GM21786 (cell line): ENCODE results near the gene ALG8.
"Not testable (repeated sequence)": the region's sequence is repeated elsewhere in the genome, so short reads cannot be mapped to it uniquely, and the experiment has no call there.

Experiments
- ATAC-seq: cut with Tn5 transposase; IDR thresholded peaks from one replicate; pipeline ENCODE4 v1.9.1; 2021; ENCODE audit not compliant: unreplicated experiment

The ALG8 gene

DNA sequence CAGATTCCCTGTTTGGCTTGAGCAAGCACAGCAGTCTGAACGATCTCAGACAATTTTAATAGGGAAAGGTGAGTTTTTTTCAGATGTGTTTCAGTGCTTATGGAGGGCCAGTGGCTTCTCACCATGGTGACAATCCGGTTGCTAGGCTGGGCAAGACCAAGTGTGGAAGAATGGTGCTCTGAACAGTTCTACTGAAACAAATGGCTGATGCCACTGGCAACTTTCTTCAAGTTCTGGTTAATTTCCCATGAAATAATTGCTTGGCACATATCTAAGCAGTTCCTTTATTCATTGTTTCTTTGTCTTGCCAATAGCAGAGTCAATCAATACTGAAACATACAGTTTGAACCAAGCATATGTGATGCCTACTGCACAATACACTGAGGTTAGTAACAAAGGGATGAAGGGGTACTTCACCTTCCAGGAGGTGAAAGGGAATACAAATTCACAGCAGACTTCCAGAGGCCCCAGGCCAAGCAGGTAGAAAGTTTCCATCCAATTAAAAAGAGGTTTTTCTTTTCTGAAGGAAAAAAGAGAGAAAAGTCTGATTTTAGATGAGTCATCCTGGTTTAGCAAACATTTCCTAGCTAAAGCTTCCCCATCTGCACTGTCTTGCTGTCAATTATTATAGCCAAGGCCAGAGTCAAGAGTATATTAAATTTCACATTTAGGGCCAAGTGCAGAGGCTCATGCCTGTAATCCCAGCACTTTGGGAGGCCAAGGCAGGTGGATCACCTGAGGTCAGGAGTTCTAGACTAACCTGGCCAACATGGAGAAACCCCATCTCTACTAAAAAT, 38.6 kb downstream of the ALG8 start:
- no peak for ATAC-seq

DNA sequence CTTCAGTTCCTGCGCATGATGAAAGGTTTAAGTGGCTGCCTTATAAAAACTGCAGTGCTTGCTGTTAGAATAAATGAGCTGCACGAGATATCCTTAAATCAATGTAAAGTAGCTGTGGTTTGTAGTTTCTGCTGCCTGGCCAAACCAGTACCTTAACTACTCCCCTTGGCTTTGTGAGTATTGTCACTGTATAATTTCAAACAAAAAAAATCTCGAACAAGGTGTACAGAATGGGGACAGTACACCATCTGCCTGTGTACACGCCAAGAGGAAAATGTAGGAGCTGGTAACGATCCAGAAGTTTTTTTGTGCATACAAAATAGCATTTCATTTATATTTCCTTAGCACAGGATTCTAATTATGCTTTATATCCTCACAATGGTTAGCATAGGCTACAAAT, 39.2 kb downstream of the ALG8 start:
- ATAC-seq: no peak

DNA sequence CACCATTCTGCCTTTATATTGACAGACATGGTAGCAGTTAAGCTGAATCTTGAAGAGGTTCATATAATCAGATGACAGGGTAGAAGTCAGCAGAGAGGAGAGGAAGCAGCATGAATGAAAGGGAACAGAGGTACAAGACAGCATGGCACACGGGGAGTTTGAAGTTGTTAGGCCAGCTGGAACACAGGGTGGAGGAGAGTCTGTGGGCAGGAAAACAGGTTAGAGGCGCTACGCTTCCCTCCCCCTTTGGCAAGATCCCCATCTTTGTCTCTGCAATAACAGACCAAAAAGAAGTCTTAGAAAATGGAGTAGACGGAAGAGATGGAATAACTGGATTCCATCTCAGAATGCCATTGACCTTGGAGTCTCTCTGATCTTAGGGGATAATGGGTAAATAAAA, 39.8 kb downstream of the ALG8 start:
- ATAC-seq: no peak

DNA sequence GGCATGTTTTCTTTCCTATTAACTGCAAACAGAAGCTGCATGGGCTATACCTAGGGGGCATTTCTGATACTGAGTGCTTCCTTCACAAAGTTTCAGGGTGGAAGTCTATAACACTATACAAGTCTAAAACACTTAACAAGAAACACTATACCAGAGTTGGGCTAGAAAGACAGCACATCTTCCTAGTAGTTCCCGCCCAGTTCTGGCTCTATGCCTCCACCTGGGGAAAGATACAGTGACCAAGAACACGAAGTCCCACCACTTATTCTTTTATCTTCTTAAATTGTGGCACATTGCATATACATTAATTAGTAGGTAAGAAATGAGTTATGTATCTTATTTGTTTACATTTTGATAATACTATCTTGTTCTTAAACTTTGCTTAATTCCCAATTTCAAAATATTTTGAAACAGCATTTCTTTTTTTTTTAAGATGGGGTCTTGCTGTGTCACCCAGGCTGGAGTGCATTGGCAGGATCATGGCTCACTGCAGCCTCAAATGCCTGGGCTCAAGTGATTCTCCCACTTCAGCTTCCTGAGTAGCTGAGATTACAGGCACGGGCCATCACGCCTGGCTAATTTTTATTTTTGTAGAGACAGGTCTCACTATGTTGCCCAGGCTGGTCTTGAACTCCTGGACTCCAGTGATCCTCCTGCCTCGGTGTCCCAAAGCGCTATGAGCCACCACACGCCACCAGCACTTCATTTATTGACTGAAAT, 41.6 kb downstream of the ALG8 start:
- ATAC-seq: no peak

DNA sequence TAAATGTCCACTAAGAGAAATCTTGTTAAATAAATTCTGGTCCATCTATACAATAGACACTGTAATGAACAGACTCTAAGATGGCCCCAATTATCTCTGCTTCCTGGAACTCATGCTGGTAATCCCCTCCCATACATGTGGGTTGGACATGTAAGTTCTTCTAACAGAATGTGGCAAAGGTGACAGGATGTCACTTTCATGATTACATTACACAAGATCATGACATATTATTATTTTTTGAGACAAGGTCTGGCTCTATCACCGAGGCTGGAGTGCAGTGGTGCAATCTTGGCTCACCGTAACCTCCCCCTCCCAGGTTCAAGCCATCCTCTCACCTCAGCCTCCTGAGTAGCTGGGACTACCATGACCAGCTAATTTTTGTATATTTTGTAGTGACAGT, 45.2 kb downstream of the ALG8 start:
- no peak for ATAC-seq

DNA sequence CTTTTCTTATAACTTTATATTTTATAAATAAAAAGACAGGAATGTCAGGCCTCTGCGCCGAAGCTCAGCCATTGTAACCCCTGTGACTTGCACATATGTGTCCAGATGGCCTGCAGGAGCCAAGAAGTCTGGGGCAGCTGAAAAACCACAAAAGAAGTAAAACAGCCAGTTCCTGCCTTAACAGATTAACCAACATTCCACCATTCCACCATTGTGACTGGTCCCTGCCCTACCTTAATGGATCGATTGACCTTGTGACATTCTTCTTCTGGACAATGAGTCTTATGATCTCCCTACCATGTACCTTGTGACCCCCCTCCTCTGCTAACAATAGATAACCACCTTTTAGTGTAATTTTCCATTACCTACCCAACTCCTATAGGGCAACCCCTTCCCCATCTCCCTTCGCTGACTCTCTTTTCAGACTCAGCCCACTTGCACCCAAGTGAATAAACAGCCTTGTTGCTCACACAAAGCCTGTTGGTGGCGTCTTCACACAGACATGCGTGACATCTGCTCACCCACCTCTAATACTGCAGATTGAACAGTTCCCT, 52.8 kb downstream of the ALG8 start:
- not testable (repeated sequence) for ATAC-seq

DNA sequence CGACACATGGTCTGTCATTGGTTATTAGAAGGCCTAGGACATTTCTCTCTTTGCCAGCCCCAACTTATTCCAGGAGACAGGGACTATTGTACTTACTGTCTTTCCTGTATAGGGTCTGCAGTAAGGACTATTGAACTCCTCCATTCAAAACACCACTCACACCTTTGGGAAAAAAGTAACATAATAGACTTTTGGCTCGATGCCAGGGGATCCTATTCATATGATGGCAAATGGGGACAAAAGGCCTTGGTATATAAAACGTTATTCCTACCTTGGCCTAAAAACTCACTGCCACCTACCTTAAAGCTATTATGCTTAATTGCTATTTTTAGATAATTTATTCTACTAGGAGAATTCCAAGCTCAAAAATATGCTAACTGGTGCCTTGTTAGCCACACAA, 53.5 kb downstream of the ALG8 start:
- no peak for ATAC-seq

DNA sequence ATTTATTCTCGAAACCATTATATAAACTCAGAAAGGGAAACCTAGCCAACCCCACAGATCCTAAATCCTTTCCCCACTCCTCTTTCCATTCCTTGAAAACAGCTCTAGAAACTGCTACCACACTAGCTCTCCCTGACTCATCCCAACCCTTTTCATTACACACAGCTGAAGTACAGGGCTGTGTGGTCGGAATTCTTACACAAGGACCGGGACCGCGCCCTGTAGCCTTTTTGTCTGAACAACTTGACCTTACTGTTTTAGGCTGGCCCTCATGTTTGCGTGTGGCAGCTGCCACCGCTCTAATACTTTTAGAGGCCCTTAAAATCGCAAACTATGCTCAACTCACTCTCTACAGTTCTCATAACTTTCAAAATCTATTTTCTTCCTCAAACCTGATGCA, 54.9 kb downstream of the ALG8 start:
- not testable (repeated sequence) for ATAC-seq

DNA sequence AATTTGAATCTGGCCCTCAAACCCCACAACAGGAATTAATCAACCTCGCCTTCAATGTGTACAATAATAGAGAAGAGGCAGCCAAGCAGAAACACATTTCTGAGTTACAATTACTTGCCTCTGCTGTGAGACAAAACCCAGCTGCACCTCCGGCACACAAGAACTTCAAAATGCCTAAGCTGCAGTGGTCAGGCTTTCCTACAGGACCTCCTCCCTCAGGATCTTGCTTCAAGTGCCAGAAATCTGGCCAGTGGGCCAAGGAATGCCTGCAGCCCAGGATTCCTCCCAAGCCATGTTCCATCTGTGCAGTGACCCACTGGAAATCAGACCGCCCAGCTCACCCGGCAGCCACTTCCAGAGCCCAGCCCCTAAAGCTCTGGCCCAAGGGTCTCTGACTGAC, 56.4 kb downstream of the ALG8 start:
- no peak for ATAC-seq

DNA sequence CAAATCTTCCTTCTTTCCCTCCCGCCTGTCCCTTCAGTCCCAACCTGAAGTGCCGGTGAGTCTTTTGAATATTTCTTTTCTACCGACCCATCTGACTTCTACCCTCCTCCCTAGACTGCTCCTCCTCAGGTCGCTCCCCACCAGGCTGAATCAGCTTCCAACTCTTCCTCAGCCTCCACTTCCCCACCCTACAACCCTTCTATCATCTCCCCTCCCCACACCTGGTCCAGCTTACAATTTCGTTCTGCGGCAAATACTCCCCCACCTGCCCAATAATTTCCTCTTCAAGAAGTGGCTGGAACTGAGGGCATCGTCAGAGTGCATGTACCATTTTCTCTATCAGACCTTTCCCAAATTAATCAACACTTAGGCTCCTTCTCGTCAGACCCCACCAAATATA, 57.3 kb downstream of the ALG8 start:
- no peak for ATAC-seq

DNA sequence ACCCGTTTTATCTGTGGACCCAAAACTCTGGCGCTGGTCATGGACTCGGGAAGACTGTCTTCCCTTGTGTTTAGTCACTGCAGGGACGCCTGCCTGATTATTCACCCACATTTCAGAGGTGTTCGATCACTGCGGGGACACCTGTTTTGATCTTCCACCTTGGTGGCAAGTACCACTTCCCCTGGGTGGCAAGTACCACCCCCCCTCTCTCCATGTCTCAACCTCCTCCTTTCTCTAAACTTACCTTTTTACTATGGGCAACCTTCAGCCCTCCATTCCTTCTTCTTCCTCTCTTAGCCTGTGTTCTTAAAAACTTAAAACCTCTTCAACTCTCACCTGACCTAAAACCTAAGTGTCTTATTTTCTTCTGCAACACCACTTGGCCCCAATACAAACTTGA, 57.8 kb downstream of the ALG8 start:
- no peak for ATAC-seq

DNA sequence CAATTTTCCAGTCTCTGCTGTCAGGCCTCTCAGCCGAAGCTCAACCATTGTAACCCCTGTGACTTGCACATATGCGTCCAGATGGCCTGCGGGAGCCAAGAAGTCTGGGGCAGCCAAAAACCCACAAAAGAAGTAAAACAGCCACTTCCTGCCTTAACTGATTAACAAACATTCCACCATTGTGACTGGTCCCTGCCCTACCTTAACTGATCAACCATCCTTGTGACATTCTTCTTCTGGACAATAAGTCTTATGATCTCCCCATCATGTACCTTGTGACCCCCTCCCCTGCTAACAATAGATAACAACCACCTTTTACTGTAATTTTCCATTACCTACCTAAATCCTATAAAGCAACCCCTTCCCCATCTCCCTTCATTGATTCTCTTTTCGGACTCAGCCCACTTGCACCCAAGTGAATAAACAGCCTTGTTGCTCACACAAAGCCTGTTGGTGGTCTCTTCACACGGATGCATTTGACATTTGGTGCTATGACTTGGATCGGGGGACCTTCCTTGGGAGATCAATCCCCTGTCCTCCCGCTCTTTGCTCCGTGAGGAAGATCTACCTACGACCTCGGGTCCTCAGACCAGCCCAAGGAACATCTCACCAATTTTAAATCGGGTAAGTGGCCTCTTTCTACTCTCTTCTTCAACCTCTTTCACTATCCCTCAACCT, 58.5 kb downstream of the ALG8 start:
- no peak for ATAC-seq

DNA sequence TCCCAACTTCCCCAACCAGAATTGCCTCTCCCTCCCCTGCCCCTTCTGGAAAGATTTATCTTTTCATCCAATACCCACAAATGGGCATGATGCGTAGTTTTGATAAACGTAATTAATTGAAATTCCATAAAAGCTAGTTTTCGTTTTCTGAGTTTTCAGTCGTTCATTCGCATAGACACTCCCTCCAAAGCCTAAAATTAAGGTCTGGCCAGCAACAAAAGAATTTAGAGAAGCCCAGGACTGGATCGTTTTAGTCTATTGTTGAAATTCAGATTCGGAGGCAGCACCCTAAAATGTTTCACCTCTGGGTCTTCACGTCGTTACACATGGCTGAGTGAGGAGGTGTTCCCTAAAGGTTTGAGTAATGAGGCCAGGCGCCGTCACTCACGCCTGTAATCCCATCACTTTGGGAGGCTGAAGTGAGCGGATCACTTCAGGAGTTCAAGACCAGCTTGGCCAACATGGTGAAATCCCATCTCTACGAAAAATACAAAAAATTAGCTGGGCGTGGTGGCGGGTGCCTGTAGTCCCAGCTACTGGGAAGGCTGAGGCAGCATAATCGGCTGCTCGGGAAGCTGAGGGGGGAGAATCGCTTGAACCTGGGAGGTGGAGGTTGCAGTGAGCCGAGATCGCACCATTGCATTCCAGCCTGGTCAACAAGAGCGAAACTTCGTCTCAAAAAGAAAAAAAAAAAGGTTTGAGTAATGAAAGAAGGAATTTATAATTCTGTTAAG, 59.2 kb downstream of the ALG8 start:
- ATAC-seq: no peak

DNA sequence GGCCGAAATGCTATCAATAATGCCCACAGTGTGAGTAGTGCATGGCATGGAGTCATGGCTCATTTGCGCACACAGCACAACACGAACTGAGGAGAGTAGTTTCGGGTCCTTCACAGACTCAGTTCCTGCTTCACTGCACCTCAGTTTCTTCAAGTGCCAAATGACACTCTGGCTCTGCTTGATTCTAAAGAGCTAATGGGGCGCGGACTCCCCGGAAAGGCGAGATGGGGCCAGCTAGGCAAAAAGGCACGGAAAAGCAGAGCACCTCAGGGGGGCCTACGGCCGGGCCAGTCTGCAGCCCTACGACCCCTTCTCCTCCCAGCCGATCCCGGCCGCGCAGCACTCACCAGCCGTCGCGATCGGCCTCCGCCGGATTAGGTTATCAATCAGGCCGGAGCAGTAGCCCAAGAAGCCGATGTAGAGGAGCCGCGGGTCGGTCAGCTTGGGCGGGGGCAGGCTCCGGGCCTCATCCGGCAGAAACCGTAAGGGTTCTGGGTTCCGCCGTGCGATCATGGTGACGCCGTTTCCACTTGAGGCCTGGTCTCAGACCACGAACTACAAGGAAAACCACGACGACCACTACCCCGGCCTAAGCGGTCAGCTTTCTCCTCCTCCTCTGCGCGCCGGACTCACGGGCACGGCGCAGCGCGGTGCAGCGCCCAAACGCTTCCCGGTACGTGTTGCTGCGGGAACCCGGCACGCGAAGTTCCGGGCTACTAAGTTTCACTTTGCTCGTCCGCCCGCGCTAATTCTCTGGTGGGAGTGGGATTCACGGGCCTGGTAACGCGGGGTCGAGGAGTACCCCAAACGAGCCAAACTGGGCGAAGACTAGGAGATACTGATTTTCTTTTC, 60.0 kb downstream of the ALG8 start, which contains the start of gene NDUFC2:
Gene NDUFC2, minus strand, starts transcription at position 631 of the 852 bp plus-strand sequence. Its CDS starts 118 bp downstream, at position 513.
- ATAC-seq: peak; percentile 72

DNA sequence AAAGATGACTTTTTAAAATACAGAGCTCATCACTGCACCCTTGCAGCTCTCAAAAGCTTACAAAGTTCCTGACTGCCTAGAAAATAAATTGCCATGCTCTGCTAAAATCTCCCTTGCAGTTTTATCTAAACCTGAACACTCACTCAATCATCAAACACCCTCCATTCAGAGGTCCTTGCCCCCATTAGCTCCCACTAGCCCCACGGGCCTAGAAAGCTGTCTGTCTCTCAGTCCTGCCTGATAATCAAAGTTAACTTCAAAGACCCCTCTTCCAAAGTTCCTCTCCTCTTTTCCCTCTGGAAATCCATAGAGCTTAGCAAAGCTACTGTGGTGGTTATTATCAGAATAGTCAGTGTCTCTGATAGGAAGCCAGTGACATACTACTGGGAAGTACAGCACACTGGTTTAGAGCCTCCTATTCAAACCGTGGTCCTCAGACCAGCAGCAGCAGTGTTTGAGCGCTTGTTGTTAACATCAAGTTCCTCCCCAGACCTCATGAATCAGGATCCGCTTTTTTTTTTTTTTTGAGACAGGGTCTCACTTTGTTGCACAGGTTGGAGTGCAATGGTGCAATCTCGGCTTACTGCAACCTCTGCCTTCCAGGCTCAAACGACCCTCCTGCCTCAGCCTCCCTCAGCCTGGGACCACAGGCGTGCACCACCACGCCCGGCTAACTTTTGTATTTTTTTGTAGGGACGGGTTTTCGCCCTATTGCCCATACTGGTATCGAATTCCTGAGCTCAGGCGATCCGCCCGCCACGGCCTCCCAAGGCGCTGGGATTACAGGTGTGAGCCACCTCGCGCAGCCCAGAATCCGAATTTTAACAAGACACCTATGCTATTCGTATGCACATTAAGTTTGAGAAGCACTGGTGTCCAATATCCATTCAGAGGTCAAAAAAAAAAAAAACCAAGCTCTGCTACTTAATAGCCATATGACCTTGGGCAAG, 60.9 kb downstream of the ALG8 start:
- ATAC-seq: no peak

DNA sequence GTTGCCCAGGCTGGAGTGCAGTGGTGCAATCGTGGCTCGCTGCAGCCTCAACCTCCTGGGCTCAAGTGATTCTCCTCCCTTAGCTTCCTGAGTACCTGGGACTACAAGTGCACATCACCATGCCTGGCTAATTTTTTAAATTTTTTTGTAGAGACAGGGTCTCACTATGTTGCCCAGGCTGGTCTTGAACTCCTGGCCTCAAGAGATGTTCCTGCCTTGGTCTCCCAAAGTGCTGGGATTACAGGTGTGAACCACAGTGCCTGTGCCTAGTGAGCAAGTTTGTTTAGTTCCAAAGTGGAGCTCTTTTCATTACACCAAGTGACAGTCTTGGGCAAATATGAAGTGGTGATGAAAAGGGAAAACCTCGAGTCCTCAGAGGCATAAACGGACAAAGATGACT, 61.8 kb downstream of the ALG8 start:
- ATAC-seq: not testable (repeated sequence)

DNA sequence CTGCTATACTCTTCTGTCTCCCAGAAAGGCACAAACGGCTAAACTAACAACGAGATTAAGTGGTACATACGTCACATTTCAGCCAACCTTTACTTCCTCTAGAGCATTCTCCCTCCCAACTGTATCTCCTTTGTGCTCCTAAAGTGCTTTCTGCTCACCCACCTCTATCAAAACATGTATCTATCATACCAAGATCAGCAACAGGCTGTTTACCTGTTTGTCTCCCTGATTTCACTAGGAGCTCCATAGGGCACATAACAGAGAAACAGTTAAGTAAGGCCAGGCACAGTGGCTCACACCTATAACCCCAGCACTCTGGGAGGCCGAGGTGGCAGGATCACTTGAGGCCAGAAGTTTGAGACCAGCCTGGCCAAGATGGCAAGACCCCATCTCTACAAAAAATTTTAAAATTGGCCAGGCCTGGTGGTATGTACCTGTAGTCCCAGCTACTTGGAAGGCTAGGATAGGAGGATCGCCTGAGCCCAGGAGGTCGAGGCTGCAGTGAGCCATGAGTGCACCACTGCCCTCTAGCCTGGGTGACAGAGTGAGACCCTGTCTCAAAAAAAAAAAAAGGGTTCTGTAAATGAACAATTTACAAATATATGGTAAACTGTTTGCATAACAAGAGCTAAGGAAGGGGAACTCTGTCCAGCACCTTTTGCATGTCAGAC, 62.6 kb downstream of the ALG8 start:
- ATAC-seq: no peak

DNA sequence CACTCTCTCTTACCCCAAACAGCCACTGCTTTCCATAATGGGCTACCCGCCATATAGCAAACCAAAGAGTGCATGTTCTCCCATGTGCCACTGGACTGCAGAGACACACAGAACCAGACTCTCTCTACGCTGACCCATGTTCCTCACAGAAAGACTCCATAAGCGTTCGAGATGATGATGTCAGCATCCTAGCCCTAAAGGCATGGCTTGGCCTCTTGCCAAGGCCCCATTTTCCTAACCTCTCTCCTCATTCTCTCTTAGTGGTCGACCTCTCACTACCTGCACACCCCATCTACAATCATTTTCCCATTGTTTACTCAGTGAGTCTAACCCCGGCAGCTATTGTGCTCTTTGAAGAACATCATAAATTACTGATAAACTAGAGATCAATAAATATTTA, 64.7 kb downstream of the ALG8 start:
- no peak for ATAC-seq
